ENCODE data around the gene USP48.

Gene USP48

GRCh38 chr1:21734526-21734925, 48.4 kb downstream of the USP48 start:
- Histone ChIP-seq H3K36me3 (replicated peaks; ENCODE audit: low read depth, low read length) (peaks cover 14% of the 10 kb centered on the region), H3K4me2 (ENCODE audit: low read length) (no peak overlapping the region)

GRCh38 chr1:21732664-21733063, 50.3 kb downstream of the USP48 start:
- no peaks in the 10 kb centered on the region for H3K79me2 ChIP-seq (ENCODE audit: low read length)
- H3K27me3 ChIP-seq (ENCODE audit: low read depth, low read length), result no peaks in the 10 kb centered on the region
- no peak overlapping the region for H3K9ac ChIP-seq (ENCODE audit: low read length)
- H2AFZ ChIP-seq (ENCODE audit: low read depth, low read length), result no peak overlapping the region
- no peak overlapping the region for H3K27ac ChIP-seq (ENCODE audit: low read length)
- TF ChIP-seq EZH2phosphoT487 (IDR thresholded peaks at IDR 0.05; ENCODE audit: low read depth) (no peak), CTCF (IDR thresholded peaks at IDR 0.05; ENCODE audit: low read depth, low read length) (no peak)
- H3K9me3 ChIP-seq (ENCODE audit: insufficient read depth, low read length), result no peaks in the 10 kb centered on the region
- H3K4me2 ChIP-seq (ENCODE audit: low read length), result no peak overlapping the region
- H3K36me3 ChIP-seq (replicated peaks; ENCODE audit: low read depth, low read length), result peaks cover 15% of the 10 kb centered on the region
- peaks cover 3% of the 10 kb centered on the region; the same call in 1 of the 2 replicates for H4K20me1 ChIP-seq (ENCODE audit: insufficient read depth, low read length)
- H3K4me1 ChIP-seq (ENCODE audit: low read length), result no peaks in the 10 kb centered on the region
- H3K4me3 ChIP-seq (ENCODE audit: low read length), result no peak overlapping the region

More at GRCh38 chr1:21734526-21734925, 48.4 kb downstream of the USP48 start:
- Histone ChIP-seq H3K79me2 (ENCODE audit: low read length) (no peaks in the 10 kb centered on the region), H3K27ac (ENCODE audit: low read length) (no peak overlapping the region), H3K4me1 (ENCODE audit: low read length) (no peaks in the 10 kb centered on the region), H3K9ac (ENCODE audit: low read length) (no peak overlapping the region), H2AFZ (ENCODE audit: low read depth, low read length) (no peak overlapping the region), H4K20me1 (ENCODE audit: insufficient read depth, low read length) (peaks cover 3% of the 10 kb centered on the region; the same call in 1 of the 2 replicates), H3K9me3 (ENCODE audit: insufficient read depth, low read length) (no peaks in the 10 kb centered on the region), H3K4me3 (ENCODE audit: low read length) (no peak overlapping the region), H3K27me3 (ENCODE audit: low read depth, low read length) (no peaks in the 10 kb centered on the region)
- TF ChIP-seq EZH2phosphoT487 (IDR thresholded peaks at IDR 0.05; ENCODE audit: low read depth) (no peak), CTCF (IDR thresholded peaks at IDR 0.05; ENCODE audit: low read depth, low read length) (no peak)

GRCh38 chr1:21725748-21726392, 57.1 kb downstream of the USP48 start:
- H2AFZ ChIP-seq (ENCODE audit: low read depth, low read length), result no peak overlapping the region
- H3K36me3 ChIP-seq (replicated peaks; ENCODE audit: low read depth, low read length), result peaks cover 14% of the 10 kb centered on the region
- no peaks in the 10 kb centered on the region for H3K4me1 ChIP-seq (ENCODE audit: low read length)
- no peaks in the 10 kb centered on the region for H3K79me2 ChIP-seq (ENCODE audit: low read length)
- no peak for TF ChIP-seq EZH2phosphoT487 (IDR thresholded peaks at IDR 0.05; ENCODE audit: low read depth)
- no peak for TF ChIP-seq CTCF (IDR thresholded peaks at IDR 0.05; ENCODE audit: low read depth, low read length)
- no peak overlapping the region for H3K4me3 ChIP-seq (ENCODE audit: low read length)
- H4K20me1 ChIP-seq (ENCODE audit: insufficient read depth, low read length), result no peaks in the 10 kb centered on the region
- H3K9ac ChIP-seq (ENCODE audit: low read length), result no peak overlapping the region
- no peaks in the 10 kb centered on the region for H3K27me3 ChIP-seq (ENCODE audit: low read depth, low read length)
- H3K27ac ChIP-seq (ENCODE audit: low read length), result no peak overlapping the region
- no peaks in the 10 kb centered on the region for H3K9me3 ChIP-seq (ENCODE audit: insufficient read depth, low read length)
- no peak overlapping the region for H3K4me2 ChIP-seq (ENCODE audit: low read length)

GRCh38 chr1:21724570-21724969, 58.4 kb downstream of the USP48 start:
- H3K79me2 ChIP-seq (ENCODE audit: low read length), result no peaks in the 10 kb centered on the region
- no peaks in the 10 kb centered on the region for H3K4me1 ChIP-seq (ENCODE audit: low read length)
- peaks cover 17% of the 10 kb centered on the region for H3K36me3 ChIP-seq (replicated peaks; ENCODE audit: low read depth, low read length)
- no peaks in the 10 kb centered on the region for H3K9me3 ChIP-seq (ENCODE audit: insufficient read depth, low read length)
- no peaks in the 10 kb centered on the region for H3K27me3 ChIP-seq (ENCODE audit: low read depth, low read length)
- H3K9ac ChIP-seq (ENCODE audit: low read length), result no peak overlapping the region
- no peak overlapping the region for H3K4me3 ChIP-seq (ENCODE audit: low read length)
- no peak for TF ChIP-seq CTCF (IDR thresholded peaks at IDR 0.05; ENCODE audit: low read depth, low read length)
- TF ChIP-seq EZH2phosphoT487 (IDR thresholded peaks at IDR 0.05; ENCODE audit: low read depth), result no peak
- H4K20me1 ChIP-seq (ENCODE audit: insufficient read depth, low read length), result no peaks in the 10 kb centered on the region
- H3K27ac ChIP-seq (ENCODE audit: low read length), result no peak overlapping the region
- no peak overlapping the region for H2AFZ ChIP-seq (ENCODE audit: low read depth, low read length)
- H3K4me2 ChIP-seq (ENCODE audit: low read length), result no peak overlapping the region
